Suprapubic skin (tissue), 4 donors: ENCODE results near the gene MAIP1. TPM values are rescaled to one million over a fixed set of nuclear protein-coding genes. Genes with fewer than 3 reads are reported as not detected.

ENCODE experiments used
- DNase-seq, 2 donors: peaks; one replicate each; pipeline ENCODE4 v3.0.0-alpha.2; 2019; ENCODE audit warnings: low spot score in 2 of 2
- H3K27ac ChIP-seq: fragments of 200-600 bp; sonication (generic); one replicate; pipeline ENCODE4 v1.5.1; 2019
- H3K27me3 ChIP-seq: fragments of 200-600 bp; sonication (generic); one replicate; pipeline ENCODE4 v1.5.1; 2019
- H3K36me3 ChIP-seq: fragments of 200-600 bp; sonication (generic); one replicate; pipeline ENCODE4 v1.5.1; 2019
- H3K4me1 ChIP-seq: fragments of 200-600 bp; sonication (generic); one replicate; pipeline ENCODE4 v1.5.1; 2019
- H3K4me3 ChIP-seq: fragments of 200-600 bp; sonication (generic); one replicate; pipeline ENCODE4 v1.5.1; 2019; ENCODE audit warnings: mild to moderate bottlenecking
- H3K9me3 ChIP-seq: fragments of 200-600 bp; sonication (generic); one replicate; pipeline ENCODE4 v1.5.1; 2019
- CTCF ChIP-seq, 2 donors: fragments of 200-600 bp in 1 of 2; fragments of 450-650 bp in 1 of 2; sonication (generic) in 1 of 2; IDR thresholded peaks; one replicate each; pipeline ENCODE4 v1.5.1; 2016 to 2019; ENCODE audit warnings: antibody characterized with exemption in 2 of 2, mild to moderate bottlenecking in 1 of 2, moderate library complexity in 1 of 2
- EP300 ChIP-seq: sonication (generic); formaldehyde crosslinking; IDR thresholded peaks from one replicate; pipeline ENCODE4 v1.6.1; 2017; ENCODE audit warnings: antibody characterized with exemption
- POLR2A ChIP-seq, 2 donors: fragments of 450-650 bp; IDR thresholded peaks; one replicate each; pipeline ENCODE4 v1.6.1; 2017; ENCODE audit warnings: antibody characterized with exemption in 2 of 2, mild to moderate bottlenecking in 2 of 2, moderate library complexity in 2 of 2
- POLR2AphosphoS5 ChIP-seq, 3 donors: sonication (generic); formaldehyde crosslinking; IDR thresholded peaks; one replicate each; pipeline ENCODE4 v1.6.1; 2017; ENCODE audit warnings: antibody characterized with exemption in 3 of 3
- WGBS: methylation state at CpG from one replicate; pipeline ENCODE4 v1.1.5; 2018; 5-methylcytosine and 5-hydroxymethylcytosine counted together
- total RNA-seq, 4 donors: library from RNA; depleted of rRNA; stranded (reverse); fragments of >200 nt; gene quantifications; one replicate each; pipeline ENCODE4 v1.1.0, GENCODE V29; 2016

MAIP1 gene
- total RNA-seq, 4 donors from 2014 or later, result 24.5 to 36.0 (median 25.5) TPM

DNA sequence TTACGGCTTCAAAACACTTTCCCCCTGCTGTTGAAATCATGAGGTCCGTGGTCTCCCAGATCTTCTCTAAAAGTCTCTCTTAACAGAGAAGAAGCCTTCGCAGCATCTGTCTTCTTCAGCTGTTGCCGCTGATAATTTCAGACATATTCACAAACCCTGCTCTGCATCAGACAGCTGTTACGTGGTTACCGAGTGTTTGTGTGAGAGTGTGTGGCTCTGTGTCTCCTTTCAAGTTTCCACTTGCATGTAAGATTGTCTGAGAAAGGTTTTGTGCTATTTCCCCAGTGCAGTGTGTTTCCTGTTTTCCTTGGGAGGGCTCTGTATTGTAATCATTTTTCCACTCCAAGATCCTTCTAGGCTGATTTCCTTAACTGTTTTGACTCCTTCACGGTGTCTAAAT lies 32.8 kb downstream of the MAIP1 start:
- no peak for TF ChIP-seq EP300
- TF ChIP-seq POLR2A (IDR thresholded peaks at IDR 0.05), result no peak
- no peak for TF ChIP-seq POLR2AphosphoS5 (IDR thresholded peaks at IDR 0.05)
- TF ChIP-seq CTCF (IDR thresholded peaks at IDR 0.05), result no peak
- no peak for DNase-seq
- peaks cover 8% of the 10 kb centered on the region for H3K4me1 ChIP-seq
- no peak overlapping the region for H3K27ac ChIP-seq
- H3K27me3 ChIP-seq, result no peaks in the 10 kb centered on the region
- no peaks in the 10 kb centered on the region for H3K36me3 ChIP-seq
- WGBS, result 20% methylated on average over 7 of the region's 7 CpGs
- no peaks in the 10 kb centered on the region for H3K9me3 ChIP-seq
- no peak overlapping the region for H3K4me3 ChIP-seq

GRCh38 chr2:199989822-199990221 lies 34.4 kb downstream of the MAIP1 start:
- Histone ChIP-seq H3K4me3 (no peak overlapping the region), H3K27ac (no peak overlapping the region), H3K4me1 (peaks cover 8% of the 10 kb centered on the region), H3K36me3 (no peaks in the 10 kb centered on the region), H3K27me3 (no peaks in the 10 kb centered on the region), H3K9me3 (no peaks in the 10 kb centered on the region)
- TF ChIP-seq POLR2A (IDR thresholded peaks at IDR 0.05) (no peak), CTCF (IDR thresholded peaks at IDR 0.05) (no peak), EP300 (no peak), POLR2AphosphoS5 (IDR thresholded peaks at IDR 0.05) (no peak)
- WGBS, result 99% methylated on average over 5 of the region's 5 CpGs
- no peak for DNase-seq

DNA sequence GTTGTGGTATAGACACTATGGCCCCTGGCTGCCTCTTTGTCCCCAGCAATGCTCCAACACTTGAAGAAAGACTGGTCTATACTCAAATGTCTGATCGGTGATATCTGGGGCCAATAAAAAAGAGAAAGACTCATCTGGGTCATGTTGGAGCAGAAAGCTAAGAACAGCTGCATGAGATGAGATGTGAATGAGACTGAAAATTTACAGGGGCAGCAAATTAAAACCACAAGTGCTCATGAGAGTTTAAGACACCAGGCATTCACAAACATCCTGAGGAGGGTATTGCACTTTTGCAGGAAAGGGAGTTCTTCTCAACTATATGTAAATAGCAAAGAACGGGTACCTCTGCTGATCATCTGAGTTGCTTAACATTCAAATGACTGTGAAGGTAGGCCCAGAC lies 36.3 kb downstream of the MAIP1 start:
- Histone ChIP-seq H3K9me3 (no peaks in the 10 kb centered on the region), H3K4me3 (no peak overlapping the region), H3K4me1 (peaks cover 5% of the 10 kb centered on the region), H3K27me3 (no peaks in the 10 kb centered on the region), H3K27ac (no peak overlapping the region), H3K36me3 (no peaks in the 10 kb centered on the region)
- WGBS, result 91% methylated on average over 2 of the region's 2 CpGs
- TF ChIP-seq EP300, result no peak
- TF ChIP-seq POLR2A (IDR thresholded peaks at IDR 0.05), result no peak
- no peak for TF ChIP-seq POLR2AphosphoS5 (IDR thresholded peaks at IDR 0.05)
- TF ChIP-seq CTCF (IDR thresholded peaks at IDR 0.05), result no peak
- no peak for DNase-seq

- Histone ChIP-seq H3K4me3 (no peak overlapping the region), H3K4me1 (peaks cover 5% of the 10 kb centered on the region), H3K27ac (no peak overlapping the region), H3K9me3 (no peaks in the 10 kb centered on the region), H3K36me3 (no peaks in the 10 kb centered on the region), H3K27me3 (no peaks in the 10 kb centered on the region)
- TF ChIP-seq POLR2AphosphoS5 (IDR thresholded peaks at IDR 0.05) (no peak), CTCF (IDR thresholded peaks at IDR 0.05) (no peak), POLR2A (IDR thresholded peaks at IDR 0.05) (no peak), EP300 (no peak)
- DNase-seq, result no peak
- 95% methylated on average over 3 of the region's 3 CpGs for WGBS
These were observed 36.9 kb downstream of the MAIP1 start for GRCh38 chr2:199992296-199992695.

- TF ChIP-seq EP300 (no peak), CTCF (IDR thresholded peaks at IDR 0.05) (no peak), POLR2AphosphoS5 (IDR thresholded peaks at IDR 0.05) (no peak), POLR2A (IDR thresholded peaks at IDR 0.05) (no peak)
- Histone ChIP-seq H3K4me3 (no peak overlapping the region), H3K9me3 (no peaks in the 10 kb centered on the region), H3K4me1 (no peaks in the 10 kb centered on the region), H3K27ac (no peak overlapping the region), H3K27me3 (no peaks in the 10 kb centered on the region), H3K36me3 (no peaks in the 10 kb centered on the region)
- 68% methylated on average over 3 of the region's 3 CpGs for WGBS
- no peak for DNase-seq
These were observed 39.0 kb downstream of the MAIP1 start for GRCh38 chr2:199994371-199994770.
